Measurements from ENCODE around the gene CLEC4M.
"Not testable (repeated sequence)": the region's sequence is repeated elsewhere in the genome, so short reads cannot be mapped to it uniquely, and the experiment has no call there.

The CLEC4M gene

GRCh38 chr19:7816040-7816439 lies 53.0 kb downstream of the CLEC4M start:
- DNase-seq = not testable (repeated sequence)

GRCh38 chr19:7817801-7818200 lies 54.8 kb downstream of the CLEC4M start:
- no peak for DNase-seq

- no peak for DNase-seq
Measured at GRCh38 chr19:7818806-7819205, 55.8 kb downstream of the CLEC4M start.
